ENCODE results near the gene DKK2.
"Not testable (repeated sequence)": the region's sequence is repeated elsewhere in the genome, so short reads cannot be mapped to it uniquely, and the experiment has no call there.

DKK2 gene

DNA sequence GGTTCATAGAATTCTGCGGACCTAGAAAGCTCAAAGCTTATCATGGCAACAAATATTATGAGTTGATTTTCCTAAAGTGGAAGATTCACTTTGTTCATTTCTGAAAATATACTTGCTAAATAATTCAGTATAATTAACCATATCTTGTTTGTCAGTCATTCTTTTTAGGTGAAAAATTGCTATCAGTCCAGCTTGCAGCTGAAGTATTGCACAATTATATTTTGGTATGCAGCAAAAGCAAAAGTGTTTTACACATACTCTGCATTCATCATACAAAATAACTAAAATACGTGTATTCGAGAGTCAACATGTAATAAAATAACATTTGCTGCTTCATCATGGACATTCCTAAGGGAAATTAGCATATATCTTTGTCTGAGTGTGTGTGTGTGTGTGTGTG is 24.8 kb downstream of the DKK2 start:
- DNase-seq, result no peak

DNA sequence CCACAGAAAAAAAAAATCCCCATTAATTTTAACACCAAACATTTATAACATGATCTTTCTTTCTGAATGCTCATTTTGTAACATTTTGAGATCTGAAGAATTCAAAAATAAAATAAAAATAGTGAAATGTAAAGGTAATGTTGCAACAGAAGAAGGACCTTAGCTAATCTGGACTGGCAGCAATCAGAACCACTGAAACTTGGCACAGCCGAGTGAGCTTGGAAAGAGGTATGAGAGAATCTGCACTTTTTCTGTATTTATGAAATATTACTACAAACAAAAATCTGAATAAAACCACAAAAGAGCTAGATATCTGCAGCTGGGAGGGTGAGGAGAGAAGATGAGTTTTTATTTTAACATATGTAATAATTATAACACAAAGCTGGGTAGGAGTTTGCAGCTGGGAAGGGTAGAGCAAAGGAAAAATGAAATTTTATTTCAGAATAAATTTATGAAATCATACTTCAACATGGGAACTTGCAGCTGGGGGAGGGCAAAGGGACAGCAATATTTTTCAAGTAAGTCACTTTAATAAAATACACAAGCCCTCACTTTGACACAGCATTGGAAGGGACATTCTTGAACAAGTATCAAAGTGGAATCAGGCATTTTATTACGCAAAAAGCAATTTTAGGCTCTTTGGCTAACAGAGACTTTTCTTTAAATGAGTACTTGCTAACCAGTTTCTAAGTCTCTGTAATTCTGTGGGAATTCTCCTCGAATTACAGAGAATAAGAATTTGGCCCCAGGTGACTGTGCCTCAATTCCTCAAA is 26.7 kb downstream of the DKK2 start:
- DNase-seq, result no peak

DNA sequence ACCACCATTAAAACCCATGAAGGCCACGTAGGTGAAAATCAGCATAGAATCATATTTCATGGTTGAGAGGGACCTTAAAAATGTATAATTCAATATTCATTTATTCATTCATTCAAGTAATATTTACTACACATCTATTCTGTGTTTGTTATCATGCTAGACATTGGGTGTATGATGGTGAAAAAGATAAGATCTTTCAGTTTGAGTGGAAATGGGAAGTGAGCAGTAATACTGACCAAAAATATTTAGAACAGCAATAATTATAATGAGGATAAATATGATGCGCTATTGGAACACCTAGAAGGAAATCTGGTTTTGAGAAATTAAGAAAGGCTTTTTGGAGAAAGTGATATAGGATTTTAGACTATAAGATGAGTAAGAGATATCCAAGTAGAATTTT is 28.0 kb downstream of the DKK2 start:
- DNase-seq, result no peak

DNA sequence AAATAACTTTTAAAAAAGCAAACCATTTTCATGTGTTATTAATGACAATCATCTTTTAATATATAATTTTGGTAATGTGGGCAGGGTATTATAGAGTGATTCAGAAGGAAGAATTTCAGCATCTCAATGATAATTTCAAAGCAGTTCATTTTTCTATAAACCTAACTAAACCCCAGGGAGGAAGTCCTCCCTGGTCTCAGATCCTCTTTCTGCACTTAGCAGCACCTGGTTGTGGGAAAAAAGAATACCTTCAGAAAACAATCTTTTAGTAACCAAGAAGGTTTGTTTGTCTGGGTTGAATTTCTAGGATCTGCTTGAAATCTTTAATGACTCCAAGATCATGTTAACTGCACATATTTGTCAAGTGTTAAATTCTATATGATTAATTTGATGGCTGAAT is 29.9 kb downstream of the DKK2 start:
- no peak for DNase-seq

DNA sequence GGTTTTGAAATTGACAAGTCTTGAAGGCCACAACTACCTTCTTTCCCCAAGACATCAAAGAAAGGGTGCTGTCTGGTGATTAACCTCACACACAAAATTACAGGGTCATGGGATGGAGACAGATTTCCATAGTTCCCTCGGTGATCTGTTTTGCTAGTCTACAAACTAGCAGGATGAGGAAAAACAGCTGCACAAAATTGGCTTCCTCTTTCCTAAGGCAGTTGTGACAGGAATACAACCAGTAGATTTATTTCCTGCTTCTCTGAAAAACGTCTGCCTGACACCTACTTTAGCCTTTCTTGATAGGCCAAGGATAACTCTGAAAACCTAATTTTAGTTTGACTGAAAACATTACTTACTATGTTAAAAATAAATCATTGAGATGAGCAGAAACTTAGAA is 39.6 kb downstream of the DKK2 start:
- DNase-seq, result no peak

DNA sequence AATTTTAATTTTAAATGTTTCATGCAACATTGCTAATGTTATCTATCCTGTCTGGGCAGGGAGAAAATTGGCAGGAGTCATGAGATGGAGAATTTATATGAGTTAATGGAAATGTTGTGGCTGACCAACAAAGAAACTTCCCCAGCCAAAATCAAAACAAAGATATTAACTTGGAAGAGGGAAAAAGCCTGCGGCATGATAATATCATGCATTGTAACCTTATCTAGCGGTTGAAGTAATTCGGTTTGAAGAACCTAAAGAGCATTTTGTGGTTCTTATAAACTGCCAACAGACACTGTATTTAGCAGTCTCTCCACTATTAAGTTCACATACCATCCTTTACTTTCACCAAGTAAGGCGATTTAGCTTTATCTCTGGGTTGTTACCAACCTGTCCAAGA is 42.3 kb downstream of the DKK2 start:
- no peak for DNase-seq

DNA sequence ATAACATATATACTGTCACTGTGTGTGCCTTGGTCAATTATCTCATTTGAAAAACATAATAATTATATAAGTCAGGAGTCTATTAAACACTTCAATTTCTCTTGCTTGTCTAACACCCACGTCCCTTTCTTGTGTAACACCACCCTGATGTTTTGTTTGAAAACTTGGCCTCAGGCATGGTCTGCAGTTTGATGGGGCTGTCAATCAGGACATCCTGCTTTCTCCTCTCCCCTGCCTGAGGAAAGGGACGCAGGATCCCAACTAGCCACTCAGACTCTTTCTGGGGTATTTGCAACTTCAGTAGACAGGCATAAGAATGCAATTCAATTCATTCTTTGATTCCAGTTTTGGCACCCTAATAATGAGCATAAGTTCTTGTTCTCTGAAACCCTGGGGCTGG is 48.8 kb downstream of the DKK2 start:
- DNase-seq, result no peak

DNA sequence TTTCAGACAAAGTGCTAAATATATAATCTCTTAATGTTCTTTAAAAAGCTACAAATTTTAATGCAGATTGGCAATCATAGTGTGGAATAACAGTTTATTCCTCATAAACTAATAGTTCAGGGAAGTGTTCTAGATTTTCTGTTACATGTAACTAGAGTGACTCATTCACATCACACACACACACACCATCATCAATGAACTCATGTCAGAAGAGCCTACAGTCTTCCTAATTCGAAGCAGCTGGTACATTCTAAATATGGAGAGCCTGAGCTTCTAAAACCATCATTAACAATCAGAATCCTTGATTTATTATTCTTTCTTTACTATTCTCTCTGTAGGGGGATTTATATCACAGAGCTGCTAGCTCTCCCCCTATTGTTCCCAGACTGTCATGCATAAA is 49.6 kb downstream of the DKK2 start:
- no peak for DNase-seq

DNA sequence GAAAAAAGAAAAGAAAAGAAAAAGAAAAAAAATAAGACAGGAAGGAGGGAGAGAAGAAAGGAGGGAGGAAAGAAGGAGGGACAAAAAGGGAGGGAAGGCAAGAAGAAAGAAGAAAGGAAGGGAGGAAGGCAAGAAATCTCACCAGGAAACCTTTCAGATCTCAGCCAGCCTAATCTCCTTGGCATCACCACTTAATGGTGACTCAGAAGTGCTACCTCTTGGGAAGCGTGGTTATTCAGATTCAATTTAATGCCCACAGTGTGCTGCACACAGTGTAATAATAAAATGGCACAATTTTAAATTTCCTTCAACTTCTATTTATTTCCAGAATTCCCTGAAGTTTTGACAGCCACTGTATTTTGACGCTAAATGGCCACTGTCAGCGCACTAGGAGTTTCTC is 50.3 kb downstream of the DKK2 start:
- no peak for DNase-seq

DNA sequence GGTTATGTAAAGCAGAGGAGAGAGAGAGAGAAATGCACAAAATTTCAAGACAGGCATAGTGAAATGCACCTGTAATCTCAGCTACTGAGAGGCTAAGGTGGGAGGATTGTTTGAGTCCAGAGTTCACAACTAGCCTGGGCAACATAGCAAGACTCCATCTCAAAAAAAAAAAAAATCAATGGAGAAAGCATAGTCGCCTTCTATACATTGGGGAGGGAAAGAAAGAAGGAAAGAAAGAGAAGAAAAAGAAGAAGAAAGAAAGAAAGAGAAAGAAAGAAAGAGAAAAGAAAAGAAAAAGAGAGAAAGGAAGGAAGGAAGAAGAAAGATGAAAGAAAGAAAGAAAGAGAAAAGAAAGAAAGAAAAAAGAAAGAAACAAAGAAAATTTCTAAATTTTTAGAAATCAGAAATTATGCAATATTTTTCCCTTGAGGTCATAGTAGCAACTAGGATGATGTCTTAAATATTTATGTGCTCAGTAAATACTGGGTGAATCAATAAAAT is 53.4 kb downstream of the DKK2 start:
- DNase-seq, result no peak

DNA sequence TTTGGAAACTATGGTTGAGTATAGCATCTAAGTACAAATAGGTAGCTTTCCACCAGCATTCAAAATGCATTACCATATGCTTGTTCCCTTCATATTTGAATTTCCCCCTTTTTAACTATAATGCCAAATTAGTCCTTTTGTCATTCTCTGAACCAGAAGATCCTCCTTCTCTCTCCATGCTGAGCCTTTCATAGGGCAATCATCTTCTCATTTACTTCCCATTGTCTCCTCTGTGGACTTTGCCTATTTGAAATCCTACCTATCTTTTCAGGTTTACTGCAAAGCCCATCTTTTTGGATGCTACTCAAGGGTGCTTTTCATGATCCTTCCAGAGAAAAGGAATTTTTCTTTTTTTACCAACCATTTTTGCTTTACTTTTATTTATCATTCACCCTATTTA is 54.7 kb downstream of the DKK2 start:
- DNase-seq, result no peak

DNA sequence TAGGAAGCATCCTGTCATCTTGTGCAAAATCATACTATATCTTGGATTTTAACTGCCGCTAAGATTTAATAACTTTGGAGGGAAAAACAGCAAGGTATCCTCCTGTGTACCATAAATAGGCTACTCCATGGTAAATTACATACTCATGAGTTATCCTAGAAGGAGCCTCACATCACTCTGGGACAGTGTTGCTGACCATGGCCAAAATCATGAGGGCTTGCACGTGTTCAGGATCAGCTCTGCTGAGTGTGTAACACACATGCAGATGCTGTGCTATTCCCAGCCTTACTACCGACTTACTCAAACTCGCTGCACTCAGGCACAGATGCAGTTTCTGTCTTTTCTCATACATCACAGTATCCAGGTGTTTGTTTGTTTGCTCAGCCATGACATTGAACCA is 56.6 kb downstream of the DKK2 start:
- DNase-seq, result no peak

DNA sequence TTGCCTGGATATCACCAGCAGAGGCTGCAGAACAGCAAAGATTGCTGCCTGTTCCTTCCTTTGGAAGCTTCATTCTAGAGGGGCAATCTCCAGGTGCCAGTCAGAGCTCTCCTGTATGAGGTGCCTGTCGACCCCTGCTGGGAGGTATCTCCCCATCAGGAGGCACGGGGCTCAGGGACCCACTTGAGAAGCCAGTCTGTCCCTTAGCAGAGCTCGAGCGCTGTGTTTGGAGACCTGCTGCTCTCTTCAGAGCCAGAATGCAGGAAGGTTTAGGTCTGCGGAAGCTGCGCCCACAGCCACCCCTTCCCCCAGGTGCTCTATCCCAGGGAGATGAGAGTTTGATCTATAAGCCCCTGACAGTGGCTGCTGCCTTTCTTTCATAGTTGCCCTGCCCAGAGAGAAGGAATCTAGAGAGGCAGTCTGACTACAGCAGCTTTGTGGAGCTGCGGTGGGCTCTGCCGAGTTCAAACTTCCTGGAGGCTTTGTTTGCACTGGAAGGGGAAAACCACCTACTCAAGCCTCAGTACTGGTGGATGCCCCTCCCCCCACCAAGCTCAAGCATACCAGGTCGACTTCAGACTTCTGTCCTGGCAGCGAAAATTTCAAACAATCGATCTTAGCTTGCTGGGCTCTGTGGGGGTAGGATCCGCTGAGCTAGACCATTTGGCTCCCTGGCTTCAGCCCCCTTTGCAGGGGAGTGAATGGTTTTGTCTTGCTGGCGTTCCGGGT is 57.9 kb downstream of the DKK2 start:
- no peak for DNase-seq

DNA sequence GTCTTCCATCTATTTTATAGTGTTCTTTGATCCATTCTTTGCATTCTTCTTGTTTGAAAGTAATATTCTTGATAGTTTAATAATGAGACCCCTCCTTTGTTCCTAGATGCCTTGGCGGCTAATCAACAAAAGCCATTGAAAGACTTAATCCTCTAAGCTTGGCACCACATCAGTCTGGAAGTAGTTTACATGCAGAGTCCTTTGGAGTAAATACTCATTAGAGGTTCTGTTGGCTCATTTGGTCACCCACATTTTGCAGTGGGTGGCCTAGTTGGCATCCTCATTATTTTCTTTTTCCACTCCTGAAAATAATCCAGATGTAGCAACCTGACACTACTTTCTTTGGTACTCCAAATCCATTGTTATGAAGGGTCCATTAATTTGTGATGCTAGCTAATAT is 64.5 kb downstream of the DKK2 start:
- DNase-seq, result no peak

DNA sequence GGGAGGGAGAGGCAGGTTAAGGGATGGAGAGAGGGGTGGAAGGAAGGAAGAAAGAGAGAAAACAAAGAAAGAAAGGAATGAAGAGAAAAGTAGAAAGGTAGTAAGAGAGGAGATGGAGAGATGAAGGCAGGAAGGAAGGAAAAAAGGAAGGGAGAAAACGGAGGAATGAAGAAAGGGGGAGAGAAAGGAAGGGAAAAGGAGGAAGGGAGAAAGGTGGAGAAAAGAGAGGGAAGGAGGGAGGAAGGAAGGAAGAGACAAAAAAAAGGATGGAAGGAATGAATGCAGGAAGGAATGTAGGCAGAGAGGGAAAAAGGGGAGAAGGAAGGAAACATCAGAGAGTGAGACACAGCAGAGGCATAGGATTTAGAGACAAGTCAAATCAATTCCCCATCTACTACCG is 68.2 kb downstream of the DKK2 start:
- no peak for DNase-seq

DNA sequence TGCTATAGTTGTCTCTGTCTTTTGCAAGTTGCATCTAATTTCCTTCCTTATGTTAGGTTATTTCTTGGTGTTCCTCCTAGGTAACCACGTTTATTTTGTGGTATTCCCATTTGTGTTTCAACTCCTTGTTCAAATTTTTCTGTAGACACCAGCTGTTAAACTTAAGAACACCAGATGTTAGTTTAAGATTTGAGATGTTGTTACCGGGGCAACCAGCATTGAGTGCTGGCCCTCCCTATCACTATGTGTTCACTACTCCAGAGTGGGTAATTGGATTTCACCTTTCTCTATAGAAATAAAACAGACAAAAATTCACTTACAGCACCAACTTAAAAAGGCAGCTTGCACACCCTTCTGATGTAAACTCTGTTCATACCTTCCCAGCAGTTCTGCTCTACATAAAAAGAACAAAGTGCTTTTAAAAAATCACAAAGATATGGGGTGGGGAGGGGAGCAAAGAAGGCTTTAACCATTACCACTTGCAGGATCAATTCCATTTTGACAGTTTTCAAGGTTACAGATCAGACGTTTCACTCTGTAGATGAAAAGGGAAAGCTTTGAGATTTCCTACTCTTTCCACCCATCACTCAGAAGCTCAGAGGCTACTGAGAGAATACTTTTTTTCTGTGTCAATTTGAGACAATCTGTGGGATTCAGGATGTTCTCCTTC is 82.9 kb downstream of the DKK2 start:
- DNase-seq, result no peak

DNA sequence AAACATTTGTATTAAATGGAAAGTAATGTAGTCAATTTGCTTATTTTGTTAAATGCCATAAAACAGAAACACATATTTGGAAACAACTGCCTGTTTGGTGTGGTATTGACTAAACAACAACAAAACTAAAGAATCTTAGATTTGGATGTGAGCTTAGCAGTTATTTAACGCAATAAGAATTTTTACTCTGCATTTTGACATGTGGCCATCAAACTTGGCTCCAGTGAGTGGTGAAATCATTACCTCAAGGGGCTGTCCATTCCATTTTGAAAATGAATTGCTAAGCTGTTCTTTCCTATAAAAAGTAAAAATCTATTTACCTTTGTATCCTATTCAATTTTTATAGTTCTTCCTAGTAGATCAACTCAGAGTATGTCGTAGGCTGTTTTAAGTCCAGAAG is 84.2 kb downstream of the DKK2 start:
- no peak for DNase-seq

DNA sequence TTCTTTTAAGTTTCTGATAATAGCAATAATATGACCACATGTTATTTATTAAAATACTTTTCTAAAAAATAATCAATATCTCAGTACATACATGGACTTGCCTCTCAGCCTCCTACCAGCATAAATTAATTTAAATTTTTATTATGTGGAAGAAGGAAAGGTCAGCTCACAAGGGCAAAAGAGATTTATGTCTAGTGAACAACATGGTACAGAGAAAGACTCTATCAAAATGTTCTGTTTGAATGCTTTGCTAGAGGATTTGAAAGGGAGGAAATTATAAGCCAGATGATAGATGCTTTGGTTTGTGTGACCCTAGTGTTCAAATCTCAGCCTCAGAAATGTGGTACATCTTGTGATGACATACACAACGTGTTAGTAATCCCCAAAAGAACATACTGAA is 94.3 kb downstream of the DKK2 start:
- DNase-seq, result no peak

DNA sequence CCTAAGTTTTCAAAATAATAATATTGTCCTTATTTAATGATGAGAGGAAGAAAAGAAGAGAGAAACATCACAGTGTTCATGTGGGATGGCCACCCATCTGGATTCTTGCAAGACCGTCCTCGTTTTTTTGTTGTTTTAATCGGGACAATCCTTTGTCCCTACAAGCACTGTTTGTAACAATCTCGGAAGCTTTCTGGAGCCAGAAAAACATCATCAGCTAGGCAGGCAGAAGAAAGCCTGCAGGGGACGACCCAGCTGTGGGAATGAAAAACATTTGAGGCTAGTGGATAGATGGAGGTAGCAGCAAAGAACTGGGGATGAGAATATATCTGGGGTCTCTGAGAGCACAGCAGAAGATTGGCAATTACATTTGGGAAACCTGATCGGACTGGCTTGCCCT is 105.6 kb downstream of the DKK2 start:
- DNase-seq, result no peak

DNA sequence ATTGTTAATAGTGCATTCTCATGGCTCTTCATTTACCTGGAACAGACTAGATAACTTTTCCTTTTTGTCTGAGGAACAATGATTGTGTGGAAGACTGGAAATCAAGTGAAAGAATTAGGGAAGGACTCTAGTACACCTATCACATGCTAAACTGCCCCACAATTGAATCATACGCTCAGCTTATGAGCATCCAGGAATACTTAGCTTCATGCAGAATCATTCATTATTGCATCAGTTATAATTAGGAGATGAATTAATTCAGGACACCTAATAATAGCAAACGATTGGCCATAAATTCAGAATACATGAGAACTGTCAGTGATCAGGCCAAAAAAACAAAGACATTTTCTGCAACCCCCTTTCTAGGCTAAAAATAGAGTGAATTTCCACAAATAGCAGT is 106.9 kb downstream of the DKK2 start:
- no peak for DNase-seq

DNA sequence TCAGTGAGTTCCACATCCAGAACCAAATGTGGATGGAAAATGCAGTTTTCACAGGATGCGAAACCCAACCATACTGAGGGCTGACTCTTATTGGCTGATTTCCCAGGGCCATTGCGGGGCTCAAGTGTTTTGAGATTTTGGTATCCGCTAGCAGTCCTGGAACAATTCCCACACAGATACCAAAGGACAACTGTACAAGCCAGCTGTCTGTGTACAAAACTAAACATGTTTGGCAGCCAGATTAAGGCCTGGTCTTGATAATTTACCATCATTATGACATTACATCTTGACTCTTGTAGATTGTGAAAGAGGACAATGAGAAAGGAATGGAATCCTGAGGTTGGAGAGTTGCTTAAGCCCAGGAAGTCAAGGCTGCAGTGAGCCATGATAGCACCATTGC is 121.9 kb downstream of the DKK2 start:
- no peak for DNase-seq

DNA sequence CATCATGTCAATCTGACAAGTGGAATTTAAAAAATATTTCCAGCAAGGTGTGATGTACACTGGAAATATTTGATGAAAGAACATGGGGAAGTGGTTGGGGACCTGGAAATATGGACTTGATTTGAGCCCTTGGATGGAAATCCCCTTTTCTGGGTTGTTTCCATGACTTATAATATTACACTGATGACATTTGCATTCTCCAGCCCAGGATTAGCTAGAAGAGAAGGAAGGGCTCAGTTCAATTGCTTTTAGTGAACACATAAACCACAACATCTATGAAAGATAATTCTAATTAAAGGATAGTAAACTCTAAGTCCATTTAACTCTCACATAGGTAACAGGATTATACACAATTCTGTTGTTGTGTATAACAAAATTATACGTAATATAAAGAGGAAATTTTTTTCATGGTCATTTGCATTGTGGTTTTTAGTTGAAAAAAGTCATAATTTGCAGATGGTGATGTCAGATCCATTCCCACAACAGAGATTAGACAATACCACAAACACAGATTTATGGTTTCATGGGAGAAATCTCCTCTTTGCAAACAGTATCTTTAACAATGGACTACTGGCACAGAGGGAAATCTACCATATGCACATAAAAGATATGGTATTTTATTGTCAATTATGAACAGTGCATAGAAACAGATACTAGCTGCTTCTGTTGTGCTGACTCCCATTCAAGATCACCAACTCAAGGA is 126.5 kb downstream of the DKK2 start:
- no peak for DNase-seq

DNA sequence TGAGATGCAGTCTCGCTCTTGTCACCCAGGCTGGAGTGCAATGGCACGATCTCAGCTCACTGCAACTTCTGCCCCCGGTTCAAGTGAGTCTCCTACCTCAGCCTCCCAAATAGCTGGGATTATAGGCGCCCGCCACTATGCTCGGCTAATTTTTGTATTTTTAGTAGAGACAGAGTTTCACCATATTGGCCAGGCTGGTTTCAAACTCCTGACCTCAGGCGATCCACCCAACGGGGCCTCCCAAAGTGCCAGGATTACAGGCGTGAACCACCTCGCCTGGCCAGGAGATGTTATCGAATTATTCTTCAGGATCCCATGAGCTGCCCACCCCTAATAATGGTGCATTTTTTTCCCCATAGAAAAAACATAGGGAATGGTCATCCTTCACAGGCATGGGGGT is 128.1 kb downstream of the DKK2 start:
- not testable (repeated sequence) for DNase-seq

Data from NCI-H446 treated with DMSO at 0.1 percent for 48 hours (cell line).